ENCODE data around the gene HSD17B12.

The HSD17B12 gene

DNA sequence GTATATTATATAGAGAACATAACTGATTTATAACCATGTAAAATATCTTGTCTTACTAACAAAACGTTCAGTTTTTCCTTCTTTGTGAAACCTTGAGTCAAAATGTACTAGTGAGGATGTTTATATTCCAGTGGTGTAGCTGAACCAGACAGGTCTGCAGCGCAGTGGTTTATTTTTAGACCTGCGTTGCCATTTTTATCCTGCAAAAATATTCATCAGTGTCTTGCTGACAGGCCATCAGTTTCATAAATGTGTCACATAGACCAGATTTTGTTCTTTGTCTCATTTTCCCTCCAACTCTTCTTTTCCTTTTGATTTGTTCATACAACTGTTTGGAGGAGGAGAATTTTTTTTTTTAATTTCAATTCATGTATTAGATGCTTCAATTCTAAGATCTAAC is 43.1 kb downstream of the HSD17B12 start:
- H3K4me1 ChIP-seq (ENCODE audit: control insufficient read depth in 2 of 2, insufficient read depth in 1 of 2, low read depth in 1 of 2, low read length in 2 of 2) = no peaks in the 10 kb centered on the region
- peaks cover 0 to 12% of the 10 kb centered on the region in 2 donors for H3K36me3 ChIP-seq (replicated peaks in 1 of 2; ENCODE audit: control insufficient read depth in 2 of 2, insufficient read depth in 2 of 2, low read length in 2 of 2)
- peaks cover 2% of the 10 kb centered on the region for H3K79me1 ChIP-seq (ENCODE audit: low read depth, low read length)
- no peak overlapping the region for H2BK5ac ChIP-seq (ENCODE audit: low read length)
- no peak overlapping the region for H2BK120ac ChIP-seq (ENCODE audit: low read depth, low read length)
- H3K9me3 ChIP-seq (replicated peaks in 1 of 2; ENCODE audit: control insufficient read depth in 2 of 2, insufficient read depth in 1 of 2, low read depth in 1 of 2, low read length in 2 of 2) = peaks cover 0 to 3% of the 10 kb centered on the region in 2 donors
- no peak overlapping the region for H2AFZ ChIP-seq (ENCODE audit: low read length)
- no peaks in the 10 kb centered on the region for H3K27me3 ChIP-seq (ENCODE audit: control insufficient read depth in 3 of 3, insufficient read depth in 3 of 3, low read depth in 1 of 3, low read length in 3 of 3)
- no peak for DNase-seq (ENCODE audit: low spot score)
- H3K9ac ChIP-seq (ENCODE audit: low read depth, low read length, poor library complexity) = no peak overlapping the region
- no peak overlapping the region for H3K14ac ChIP-seq (ENCODE audit: low read length)
- H4K8ac ChIP-seq (ENCODE audit: low read depth, low read length) = no peak overlapping the region
- no peak overlapping the region for H3K27ac ChIP-seq (replicated peaks; ENCODE audit: low read length)
- no peak overlapping the region for H2BK15ac ChIP-seq (ENCODE audit: low read length)
- WGBS, 2 donors (ENCODE audit: extremely low coverage in 2 of 2, insufficient read length in 2 of 2, insufficient replicate concordance in 1 of 2) = no CpG with 5 or more reads among the region's 3 CpGs
- H3K4ac ChIP-seq (ENCODE audit: low read length) = no peak overlapping the region
- no peak overlapping the region for H2BK12ac ChIP-seq (ENCODE audit: low read length)
- no peak overlapping the region for H4K91ac ChIP-seq (ENCODE audit: low read depth, low read length, poor library complexity)
- H3K18ac ChIP-seq (ENCODE audit: low read length) = no peak overlapping the region
- H3K23ac ChIP-seq (ENCODE audit: low read depth, low read length, poor library complexity) = no peak overlapping the region
- no peak overlapping the region for H2AK5ac ChIP-seq (ENCODE audit: low read depth, low read length)
- no peak overlapping the region for H3K4me3 ChIP-seq (ENCODE audit: low read length in 2 of 2)
- H3K4me2 ChIP-seq (ENCODE audit: insufficient read depth, low read length, poor library complexity, severe bottlenecking) = no peak overlapping the region

DNA sequence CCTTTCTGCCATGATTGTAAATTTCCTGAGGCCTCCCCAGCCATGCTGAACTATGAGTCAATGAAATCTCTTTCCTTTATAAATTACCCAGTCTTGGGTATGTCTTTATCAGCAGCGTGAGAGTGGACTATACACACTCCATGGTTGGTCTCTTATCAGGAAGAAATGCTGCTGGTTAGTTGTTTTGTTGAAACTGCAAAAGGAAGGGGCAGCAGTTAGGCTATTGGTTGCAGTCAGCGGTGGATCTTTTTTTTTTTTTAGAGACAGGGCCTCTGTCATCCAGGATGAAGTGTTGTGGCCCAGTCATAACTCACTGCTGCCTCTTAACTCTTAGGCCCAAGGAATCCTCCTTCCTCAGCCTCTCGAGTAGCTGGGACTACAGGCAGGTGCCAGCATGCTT is 51.7 kb downstream of the HSD17B12 start:
- no peak overlapping the region for H2AK5ac ChIP-seq (ENCODE audit: low read depth, low read length)
- H3K4me2 ChIP-seq (ENCODE audit: insufficient read depth, low read length, poor library complexity, severe bottlenecking) = no peak overlapping the region
- no peak for DNase-seq (ENCODE audit: low spot score)

DNA sequence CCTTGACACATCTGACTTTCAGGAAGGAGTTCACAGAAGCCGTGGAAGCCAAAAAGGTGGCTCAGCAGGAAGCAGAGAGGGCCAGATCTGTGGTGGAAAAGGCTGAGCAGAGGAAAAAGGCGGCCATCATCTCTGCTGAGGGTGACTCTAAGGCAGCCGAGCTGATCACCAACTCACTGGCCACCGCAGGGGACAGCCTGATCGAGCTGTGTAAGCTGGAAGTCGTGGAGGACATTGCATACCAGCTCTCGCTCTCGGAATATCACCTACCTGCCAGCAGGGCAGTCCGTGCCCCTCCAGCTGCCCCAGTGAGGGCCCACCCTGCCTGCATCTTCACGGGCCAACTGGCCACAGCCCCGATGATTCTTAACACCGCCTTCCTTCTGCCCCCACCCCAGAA is 53.7 kb downstream of the HSD17B12 start:
- H3K4me2 ChIP-seq (ENCODE audit: insufficient read depth, low read length, poor library complexity, severe bottlenecking) = no peak overlapping the region

More for the DNA sequence above, 51.7 kb downstream of the HSD17B12 start:
- peaks cover 8 to 10% of the 10 kb centered on the region in 2 donors for H3K4me1 ChIP-seq (ENCODE audit: control insufficient read depth in 2 of 2, insufficient read depth in 1 of 2, low read depth in 1 of 2, low read length in 2 of 2)
- no peak overlapping the region for H2BK5ac ChIP-seq (ENCODE audit: low read length)
- H4K91ac ChIP-seq (ENCODE audit: low read depth, low read length, poor library complexity) = no peak overlapping the region
- no peak overlapping the region for H2BK15ac ChIP-seq (ENCODE audit: low read length)
- no peak overlapping the region for H3K4me3 ChIP-seq (ENCODE audit: low read length in 2 of 2)
- no peaks in the 10 kb centered on the region for H3K27me3 ChIP-seq (ENCODE audit: control insufficient read depth in 3 of 3, insufficient read depth in 3 of 3, low read depth in 1 of 3, low read length in 3 of 3)
- no peak overlapping the region for H3K23ac ChIP-seq (ENCODE audit: low read depth, low read length, poor library complexity)
- no peak overlapping the region for H2AFZ ChIP-seq (ENCODE audit: low read length)
- no peak overlapping the region for H3K18ac ChIP-seq (ENCODE audit: low read length)
- no peak overlapping the region for H3K27ac ChIP-seq (replicated peaks; ENCODE audit: low read length)
- H4K8ac ChIP-seq (ENCODE audit: low read depth, low read length) = no peak overlapping the region
- no peak overlapping the region for H2BK12ac ChIP-seq (ENCODE audit: low read length)
- peaks cover 1 to 6% of the 10 kb centered on the region in 2 donors for H3K9me3 ChIP-seq (replicated peaks in 1 of 2; ENCODE audit: control insufficient read depth in 2 of 2, insufficient read depth in 1 of 2, low read depth in 1 of 2, low read length in 2 of 2)
- peaks cover 7% of the 10 kb centered on the region for H3K79me1 ChIP-seq (ENCODE audit: low read depth, low read length)
- peaks cover 9 to 16% of the 10 kb centered on the region in 2 donors for H3K36me3 ChIP-seq (replicated peaks in 1 of 2; ENCODE audit: control insufficient read depth in 2 of 2, insufficient read depth in 2 of 2, low read length in 2 of 2)
- H2BK120ac ChIP-seq (ENCODE audit: low read depth, low read length) = no peak overlapping the region
- WGBS, 2 donors (ENCODE audit: extremely low coverage in 2 of 2, insufficient read length in 2 of 2, insufficient replicate concordance in 1 of 2) = no CpG with 5 or more reads among the region's 3 CpGs
- no peak overlapping the region for H3K9ac ChIP-seq (ENCODE audit: low read depth, low read length, poor library complexity)
- H3K4ac ChIP-seq (ENCODE audit: low read length) = no peak overlapping the region
- H3K14ac ChIP-seq (ENCODE audit: low read length) = no peak overlapping the region

DNA sequence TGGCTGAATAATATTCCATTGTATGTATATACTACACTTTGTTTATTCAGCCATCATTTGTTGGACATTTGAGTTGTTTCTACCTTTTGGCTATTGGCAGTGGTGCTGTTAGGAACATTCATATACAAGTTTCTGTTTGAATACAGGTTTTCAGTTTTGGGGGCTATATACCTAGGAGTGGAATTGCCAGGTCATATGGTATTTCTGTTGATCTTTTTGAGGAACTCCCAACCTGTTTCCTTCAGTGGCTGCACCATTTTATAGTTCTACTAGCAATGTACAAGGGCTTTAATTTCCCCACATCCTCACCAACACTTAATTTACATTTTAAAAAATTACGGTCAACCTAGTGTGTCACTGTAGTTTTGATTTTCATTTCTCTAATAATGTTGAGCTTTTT is 54.6 kb downstream of the HSD17B12 start:
- DNase-seq (ENCODE audit: low spot score) = no peak
- H3K36me3 ChIP-seq (replicated peaks in 1 of 2; ENCODE audit: control insufficient read depth in 2 of 2, insufficient read depth in 2 of 2, low read length in 2 of 2) = peaks cover 9 to 22% of the 10 kb centered on the region in 2 donors
- H3K18ac ChIP-seq (ENCODE audit: low read length) = no peak overlapping the region
- H2AFZ ChIP-seq (ENCODE audit: low read length) = no peak overlapping the region
- peaks cover 8% of the 10 kb centered on the region for H3K79me1 ChIP-seq (ENCODE audit: low read depth, low read length)
- H2BK12ac ChIP-seq (ENCODE audit: low read length) = no peak overlapping the region
- no peak overlapping the region for H3K4ac ChIP-seq (ENCODE audit: low read length)
- H3K9ac ChIP-seq (ENCODE audit: low read depth, low read length, poor library complexity) = no peak overlapping the region
- H4K8ac ChIP-seq (ENCODE audit: low read depth, low read length) = no peak overlapping the region
- no peak overlapping the region for H3K27ac ChIP-seq (replicated peaks; ENCODE audit: low read length)
- H3K4me2 ChIP-seq (ENCODE audit: insufficient read depth, low read length, poor library complexity, severe bottlenecking) = no peak overlapping the region
- H2BK5ac ChIP-seq (ENCODE audit: low read length) = no peak overlapping the region
- no peak overlapping the region for H2BK120ac ChIP-seq (ENCODE audit: low read depth, low read length)
- H3K4me3 ChIP-seq (ENCODE audit: low read length in 2 of 2) = no peak overlapping the region
- no peak overlapping the region for H2BK15ac ChIP-seq (ENCODE audit: low read length)
- peaks cover 12 to 13% of the 10 kb centered on the region in 2 donors for H3K4me1 ChIP-seq (ENCODE audit: control insufficient read depth in 2 of 2, insufficient read depth in 1 of 2, low read depth in 1 of 2, low read length in 2 of 2)
- H2AK5ac ChIP-seq (ENCODE audit: low read depth, low read length) = no peak overlapping the region
- H3K9me3 ChIP-seq (replicated peaks in 1 of 2; ENCODE audit: control insufficient read depth in 2 of 2, insufficient read depth in 1 of 2, low read depth in 1 of 2, low read length in 2 of 2) = peaks cover 1 to 6% of the 10 kb centered on the region in 2 donors
- no peaks in the 10 kb centered on the region for H3K27me3 ChIP-seq (ENCODE audit: control insufficient read depth in 3 of 3, insufficient read depth in 3 of 3, low read depth in 1 of 3, low read length in 3 of 3)
- no CpG with 5 or more reads among the region's 1 CpG for WGBS, 2 donors (ENCODE audit: extremely low coverage in 2 of 2, insufficient read length in 2 of 2, insufficient replicate concordance in 1 of 2)
- no peak overlapping the region for H4K91ac ChIP-seq (ENCODE audit: low read depth, low read length, poor library complexity)
- H3K14ac ChIP-seq (ENCODE audit: low read length) = no peak overlapping the region
- H3K23ac ChIP-seq (ENCODE audit: low read depth, low read length, poor library complexity) = no peak overlapping the region

More for the DNA sequence above, 53.7 kb downstream of the HSD17B12 start:
- Histone ChIP-seq H4K91ac (ENCODE audit: low read depth, low read length, poor library complexity) (no peak overlapping the region), H3K14ac (ENCODE audit: low read length) (no peak overlapping the region), H3K9me3 (replicated peaks in 1 of 2; ENCODE audit: control insufficient read depth in 2 of 2, insufficient read depth in 1 of 2, low read depth in 1 of 2, low read length in 2 of 2) (peaks cover 1 to 6% of the 10 kb centered on the region in 2 donors), H4K8ac (ENCODE audit: low read depth, low read length) (no peak overlapping the region), H3K36me3 (replicated peaks in 1 of 2; ENCODE audit: control insufficient read depth in 2 of 2, insufficient read depth in 2 of 2, low read length in 2 of 2) (peaks cover 9 to 16% of the 10 kb centered on the region in 2 donors), H3K18ac (ENCODE audit: low read length) (no peak overlapping the region), H2BK12ac (ENCODE audit: low read length) (no peak overlapping the region), H3K9ac (ENCODE audit: low read depth, low read length, poor library complexity) (no peak overlapping the region), H2BK120ac (ENCODE audit: low read depth, low read length) (no peak overlapping the region), H3K4me3 (ENCODE audit: low read length in 2 of 2) (no peak overlapping the region), H3K79me1 (ENCODE audit: low read depth, low read length) (peaks cover 7% of the 10 kb centered on the region), H2BK15ac (ENCODE audit: low read length) (peak overlapping the region; percentile 17), H3K4ac (ENCODE audit: low read length) (no peak overlapping the region), H2AFZ (ENCODE audit: low read length) (no peak overlapping the region), H2BK5ac (ENCODE audit: low read length) (no peak overlapping the region), H2AK5ac (ENCODE audit: low read depth, low read length) (no peak overlapping the region), H3K27ac (replicated peaks; ENCODE audit: low read length) (no peak overlapping the region), H3K27me3 (ENCODE audit: control insufficient read depth in 3 of 3, insufficient read depth in 3 of 3, low read depth in 1 of 3, low read length in 3 of 3) (no peaks in the 10 kb centered on the region), H3K23ac (ENCODE audit: low read depth, low read length, poor library complexity) (peak overlapping the region; percentile 31), H3K4me1 (ENCODE audit: control insufficient read depth in 2 of 2, insufficient read depth in 1 of 2, low read depth in 1 of 2, low read length in 2 of 2) (peaks cover 12 to 13% of the 10 kb centered on the region in 2 donors)
- WGBS, 2 donors (ENCODE audit: extremely low coverage in 2 of 2, insufficient read length in 2 of 2, insufficient replicate concordance in 1 of 2) = no CpG with 5 or more reads among the region's 12 CpGs
- no peak for DNase-seq (ENCODE audit: low spot score)
